ENCODE results near the gene PANK3.
"Not testable (repeated sequence)": the region's sequence is repeated elsewhere in the genome, so short reads cannot be mapped to it uniquely, and the experiment has no call there.

Gene PANK3

DNA sequence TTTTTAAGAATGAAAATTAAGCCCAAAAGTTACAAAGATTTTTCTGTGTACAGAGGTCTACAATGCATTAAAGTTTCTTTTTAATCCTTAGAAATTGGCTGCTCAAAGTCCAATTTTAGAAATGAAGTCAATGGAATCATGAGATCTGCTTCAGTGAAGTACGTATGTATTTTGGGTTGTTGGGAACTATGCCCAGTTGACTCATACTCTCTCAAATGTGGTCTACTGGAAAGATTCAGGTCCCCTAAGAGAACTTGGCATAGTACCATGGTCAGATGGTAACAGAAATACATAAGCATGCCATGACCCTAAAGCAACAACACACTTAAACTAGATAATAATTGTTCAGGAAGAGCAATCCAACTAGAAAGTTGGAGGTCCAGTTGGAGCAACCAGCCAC, 27.0 kb downstream of the PANK3 start:
- no peak for DNase-seq (ENCODE audit: low read depth)

DNA sequence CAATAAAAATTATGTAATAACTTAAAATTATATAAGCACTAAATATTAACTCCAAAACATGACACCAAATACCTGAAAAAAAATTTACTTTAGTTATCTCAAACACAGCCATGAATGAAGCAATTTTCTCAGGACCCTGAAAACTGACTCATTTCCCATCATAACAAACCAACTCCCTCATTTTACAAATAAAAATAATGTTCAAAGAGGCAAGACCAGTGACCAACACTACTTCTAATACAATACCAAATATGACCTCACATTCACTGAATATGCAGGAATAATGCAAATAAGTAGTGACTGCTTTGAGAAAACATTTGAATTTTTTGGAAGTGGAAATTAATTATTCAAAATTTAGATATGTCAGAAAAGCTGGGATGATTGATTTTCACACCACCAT, 28.5 kb downstream of the PANK3 start:
- no peak for DNase-seq (ENCODE audit: low read depth)

DNA sequence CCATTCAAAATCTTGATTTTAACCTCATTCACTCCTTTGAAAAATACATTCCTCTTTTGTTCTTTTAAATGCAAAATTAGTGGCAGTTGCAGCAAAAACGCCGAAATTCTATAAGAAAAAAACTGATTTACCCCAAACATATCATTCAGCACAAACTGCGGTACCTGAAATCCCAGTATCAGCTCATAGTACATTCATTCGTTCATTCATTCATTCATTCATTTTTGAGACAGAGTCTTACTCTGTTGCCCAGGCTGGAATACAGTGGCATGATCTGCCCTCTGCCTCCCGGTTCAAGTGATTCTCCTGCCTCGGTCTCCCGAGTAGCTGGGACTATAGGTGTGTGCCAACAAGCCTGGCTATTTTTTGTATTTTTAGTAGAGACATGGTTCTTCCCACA, 29.6 kb downstream of the PANK3 start:
- DNase-seq (ENCODE audit: low read depth): no peak

DNA sequence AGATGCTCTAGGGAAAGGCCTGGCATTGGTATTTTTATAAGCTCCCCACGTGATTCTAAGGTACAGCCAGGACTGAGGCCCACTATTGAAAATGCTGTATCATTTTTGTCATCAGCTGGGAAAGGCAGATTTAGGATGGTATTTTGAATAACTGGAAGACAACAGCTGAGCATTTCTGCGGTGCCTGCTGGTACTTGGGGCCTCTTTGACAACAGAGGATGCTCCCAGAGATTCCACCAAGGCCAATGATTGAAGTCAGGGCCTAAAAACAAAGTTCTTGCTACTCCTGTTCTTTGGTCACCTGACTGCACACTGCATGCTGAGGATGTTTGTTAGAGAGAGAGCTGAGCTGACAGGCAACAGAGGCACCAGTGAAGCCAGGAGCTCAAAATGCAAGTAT, 42.0 kb downstream of the PANK3 start:
- DNase-seq (ENCODE audit: low read depth): no peak

DNA sequence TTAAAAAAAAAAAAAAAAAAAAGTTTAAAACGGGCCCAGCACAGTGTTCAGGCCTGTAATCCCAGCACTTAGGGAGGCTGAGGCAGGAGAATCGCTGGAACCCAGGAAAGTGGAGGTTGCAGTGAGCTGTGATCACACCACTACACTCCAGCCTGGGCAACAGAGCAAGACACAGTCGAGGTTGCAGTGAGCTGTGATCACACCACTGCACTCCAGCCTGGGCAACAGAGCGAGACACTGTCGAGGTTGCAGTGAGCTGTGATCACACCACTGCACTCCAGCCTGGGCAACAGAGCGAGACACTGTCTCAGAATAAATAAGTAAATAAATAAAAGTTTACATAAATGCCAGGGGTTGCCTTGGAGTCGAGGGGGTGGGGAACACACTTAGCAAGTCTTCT, 44.8 kb downstream of the PANK3 start:
- DNase-seq (ENCODE audit: low read depth): not testable (repeated sequence)

DNA sequence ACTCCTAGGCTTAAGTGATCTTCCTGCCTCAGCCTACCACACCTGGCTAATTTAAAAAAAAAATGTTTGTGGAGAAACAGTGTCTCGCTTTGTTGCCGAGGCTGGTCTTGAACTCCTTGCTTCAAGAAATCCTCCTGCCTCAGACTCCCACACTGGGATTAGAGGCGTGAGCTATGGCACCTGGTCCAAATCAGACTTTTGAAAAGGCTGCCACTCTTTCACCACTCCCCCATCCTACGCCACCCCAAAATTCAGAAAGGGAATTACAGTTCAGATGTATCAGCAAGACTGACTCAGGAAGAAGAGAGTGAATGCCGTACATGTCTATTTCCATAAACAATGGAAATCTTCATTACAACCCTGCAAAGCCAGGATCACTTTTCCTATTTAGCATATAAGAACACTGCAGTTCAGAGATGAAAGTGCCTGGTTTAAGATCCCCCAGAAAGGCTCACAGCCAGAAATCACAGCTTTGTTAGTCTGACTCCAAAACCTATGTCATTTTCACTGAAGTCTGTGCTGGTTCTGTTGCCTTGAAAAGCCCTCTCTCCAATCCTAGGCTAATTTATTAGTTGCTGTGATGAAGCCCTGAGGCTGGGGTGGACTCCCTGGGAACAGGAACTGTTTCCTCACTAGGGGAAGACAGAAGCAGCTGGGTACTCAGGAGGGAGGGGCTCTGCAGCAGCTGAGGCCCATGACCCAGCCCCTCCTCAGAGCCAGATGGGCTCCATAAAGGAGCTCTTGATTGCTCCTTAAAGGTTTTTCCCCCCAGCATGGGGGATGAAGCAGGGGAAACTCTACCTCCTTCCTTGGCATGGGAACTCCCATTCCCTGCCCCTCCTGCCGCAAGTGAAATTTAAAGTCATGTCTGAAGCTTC, 46.9 kb downstream of the PANK3 start:
- DNase-seq (ENCODE audit: low read depth): no peak

DNA sequence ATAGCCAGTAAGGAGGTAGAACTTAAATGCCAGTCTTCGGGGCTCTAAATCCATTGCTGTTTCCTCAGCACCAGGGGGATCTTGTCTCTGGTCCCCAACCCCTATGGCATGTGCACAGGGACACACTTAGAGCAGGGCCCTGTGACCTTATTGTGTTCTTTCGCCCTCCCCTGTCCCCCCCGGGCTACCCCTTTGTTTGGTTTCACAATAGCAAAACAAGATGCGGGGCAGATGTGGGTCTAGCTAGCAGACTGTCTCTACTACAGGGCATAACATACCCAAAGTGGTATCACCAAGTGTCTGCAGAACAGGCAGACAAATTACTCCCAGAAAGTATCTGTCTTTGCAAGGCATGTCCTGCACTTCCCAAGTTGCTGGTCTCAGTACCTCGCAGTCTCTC, 48.0 kb downstream of the PANK3 start:
- DNase-seq (ENCODE audit: low read depth): no peak

DNA sequence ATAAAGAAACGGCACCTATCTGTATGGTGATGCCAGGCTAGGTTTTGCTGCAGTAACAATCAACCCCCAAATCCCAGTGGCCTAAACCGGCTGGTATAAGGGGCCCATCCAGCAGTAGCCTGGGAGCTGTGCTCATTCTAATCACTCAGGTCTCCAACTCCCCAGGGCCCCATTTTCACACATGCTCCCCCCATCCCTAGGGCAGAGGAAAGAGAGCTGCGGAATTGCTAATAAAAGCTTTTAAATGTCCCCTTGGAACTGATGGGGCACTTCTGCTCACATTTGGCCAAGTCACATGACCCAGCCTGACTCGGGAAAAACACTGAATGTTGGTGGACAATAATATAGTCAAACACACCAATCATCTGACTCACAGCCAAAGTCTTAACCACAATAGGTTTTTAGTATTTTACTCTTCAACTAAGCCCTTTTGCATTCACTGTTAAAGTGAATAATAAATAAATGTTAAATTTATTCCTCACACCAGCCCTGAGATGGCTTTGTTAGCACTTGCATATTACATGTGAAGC, 48.5 kb downstream of the PANK3 start:
- DNase-seq (ENCODE audit: low read depth): no peak

DNA sequence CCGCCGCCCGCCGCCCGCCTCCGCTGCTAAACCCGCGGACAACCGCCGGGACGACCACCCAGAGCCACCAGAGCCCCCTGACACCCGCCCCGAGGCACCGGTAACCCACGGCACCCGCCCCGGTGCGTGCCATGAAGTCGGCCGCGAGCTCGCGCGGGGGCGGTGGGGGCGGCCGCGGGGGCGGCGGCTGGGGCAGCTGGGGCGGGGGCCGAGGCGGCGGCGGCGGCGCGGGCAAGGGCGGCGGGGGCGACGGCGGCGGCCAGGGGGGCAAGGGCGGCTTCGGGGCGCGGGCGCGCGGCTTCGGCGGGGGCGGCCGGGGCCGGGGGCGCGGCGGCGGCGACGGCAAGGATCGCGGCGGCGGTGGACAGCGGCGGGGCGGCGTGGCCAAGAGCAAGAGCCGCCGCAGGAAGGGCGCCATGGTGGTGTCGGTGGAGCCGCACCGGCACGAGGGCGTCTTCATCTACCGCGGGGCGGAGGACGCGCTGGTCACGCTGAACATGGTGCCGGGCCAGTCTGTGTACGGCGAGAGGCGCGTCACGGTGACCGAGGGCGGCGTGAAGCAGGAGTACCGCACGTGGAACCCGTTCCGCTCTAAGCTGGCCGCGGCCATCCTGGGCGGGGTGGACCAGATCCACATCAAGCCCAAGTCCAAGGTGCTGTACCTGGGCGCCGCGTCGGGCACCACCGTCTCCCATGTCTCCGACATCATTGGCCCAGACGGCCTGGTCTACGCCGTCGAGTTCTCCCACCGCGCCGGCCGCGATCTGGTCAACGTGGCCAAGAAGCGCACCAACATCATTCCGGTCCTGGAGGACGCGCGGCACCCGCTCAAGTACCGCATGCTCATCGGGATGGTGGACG, 49.6 kb downstream of the PANK3 start:
- no peak for DNase-seq (ENCODE audit: low read depth)

DNA sequence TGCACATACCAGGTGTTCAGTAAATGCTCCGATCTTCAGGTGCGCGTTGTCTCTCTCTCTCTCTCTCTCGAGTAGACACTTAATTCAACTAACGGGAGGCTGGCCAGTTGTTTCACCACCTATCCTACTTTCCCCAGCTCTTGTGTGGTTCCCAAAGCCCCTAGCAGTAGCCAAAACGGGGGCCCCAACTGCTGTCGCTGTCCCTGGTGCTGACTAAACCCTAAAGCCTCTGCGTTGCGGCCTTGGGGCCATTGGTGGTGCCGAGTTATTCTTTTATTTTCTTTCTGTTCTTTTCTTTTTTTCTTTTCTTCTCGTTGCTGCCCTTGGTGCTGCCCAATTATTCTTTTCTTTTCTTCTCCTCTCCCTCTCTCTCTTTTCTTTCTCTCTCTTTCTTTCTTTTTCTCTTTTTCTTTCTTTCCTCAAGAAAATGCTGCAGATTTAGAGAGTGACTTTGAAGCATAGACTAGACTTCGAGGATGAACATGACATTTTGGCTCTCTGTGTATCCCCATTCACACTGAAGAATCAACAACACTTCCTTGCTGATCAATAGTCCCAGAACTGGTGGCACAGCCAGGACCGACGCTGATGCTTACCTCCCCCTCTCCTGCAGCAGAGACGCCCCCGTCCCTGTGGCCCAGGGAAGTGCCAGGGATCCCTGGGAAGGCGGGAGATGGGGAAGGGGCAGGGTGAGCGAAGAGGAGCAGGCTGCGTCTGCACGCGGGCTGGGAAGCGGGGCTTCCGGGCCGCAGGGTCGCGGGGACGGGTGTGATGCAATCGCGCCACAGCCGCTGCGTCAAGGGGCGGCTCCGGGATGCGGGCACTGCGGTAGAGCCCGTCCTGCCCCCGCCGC, 50.4 kb downstream of the PANK3 start, which contains the start of gene FBLL1:
Gene FBLL1, plus strand, starts transcription at position 785 of the 853 bp plus-strand sequence. CDS start 200 bp downstream, outside the sequence.
- DNase-seq (ENCODE audit: low read depth): no peak

DNA sequence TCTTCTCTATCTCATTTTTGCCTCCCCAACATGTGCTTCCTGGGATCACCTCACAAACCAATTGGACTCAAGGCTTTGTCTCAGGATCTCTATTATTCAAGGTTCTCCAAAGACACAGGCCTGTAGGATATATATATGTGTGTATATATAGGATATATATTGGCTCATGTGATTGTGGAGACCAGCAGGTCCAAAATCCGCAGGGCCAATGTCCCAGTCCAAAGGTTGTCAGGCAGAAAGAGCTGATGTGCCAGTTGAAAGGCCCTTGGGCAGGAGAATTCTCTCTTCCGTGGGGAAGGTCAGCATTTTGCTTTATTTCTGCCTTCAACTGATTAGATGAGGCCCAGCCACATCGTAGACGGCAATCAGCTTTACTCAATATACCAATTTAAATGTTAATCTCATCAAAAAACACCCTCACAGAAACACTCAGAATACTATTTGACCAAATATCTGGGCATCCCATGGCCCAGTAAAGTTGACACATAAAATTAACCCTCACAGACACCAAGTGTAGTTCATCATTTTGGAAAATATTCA, 51.3 kb downstream of the PANK3 start:
- no peak for DNase-seq (ENCODE audit: low read depth)

DNA sequence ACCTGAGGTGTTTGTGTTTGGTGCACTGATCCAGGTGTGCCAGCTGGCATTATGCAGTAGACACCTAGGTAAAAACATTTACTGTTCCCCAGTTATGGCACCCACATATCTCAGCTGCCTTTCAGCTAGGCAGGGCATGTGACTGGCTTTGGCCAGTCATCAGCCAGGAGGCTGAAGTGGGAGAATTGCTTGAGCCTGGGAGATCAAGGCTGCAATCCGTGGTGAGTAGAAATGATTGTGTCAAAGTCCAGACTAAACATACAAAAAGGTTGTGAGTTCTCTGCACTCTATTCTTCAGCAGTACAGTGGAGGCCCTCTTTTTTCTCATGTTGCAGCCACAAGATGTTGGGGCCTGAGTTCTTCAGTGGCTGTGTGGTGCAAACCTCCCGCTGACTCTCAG, 53.3 kb downstream of the PANK3 start:
- no peak for DNase-seq (ENCODE audit: low read depth)

DNA sequence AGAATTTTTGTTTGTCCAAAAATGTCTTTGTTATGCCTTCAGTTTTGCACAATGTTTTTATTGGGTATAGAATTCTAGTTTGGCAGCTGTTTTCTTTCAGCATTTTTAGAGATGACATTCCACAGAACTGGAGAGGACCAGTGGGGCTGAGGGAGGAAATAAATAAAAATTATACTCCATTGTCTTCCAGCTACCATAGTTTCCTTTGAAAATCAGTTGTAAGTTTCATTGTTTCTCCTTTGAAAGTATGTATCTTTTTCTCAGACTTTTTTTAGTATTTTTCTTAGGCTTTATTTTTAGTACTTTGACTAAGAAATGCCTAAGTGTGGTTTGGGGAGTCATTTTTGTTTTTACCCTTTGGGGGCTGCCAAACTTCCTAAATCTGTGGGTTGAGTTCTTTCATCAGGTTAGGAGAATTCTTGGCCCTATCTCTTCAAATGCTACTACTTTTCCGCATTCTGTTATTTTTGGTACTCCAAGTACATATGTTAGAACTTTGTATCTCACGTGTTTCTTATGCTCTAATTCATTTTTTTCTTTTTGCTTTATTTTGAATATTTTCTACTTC, 65.2 kb downstream of the PANK3 start:
- DNase-seq (ENCODE audit: low read depth): no peak

DNA sequence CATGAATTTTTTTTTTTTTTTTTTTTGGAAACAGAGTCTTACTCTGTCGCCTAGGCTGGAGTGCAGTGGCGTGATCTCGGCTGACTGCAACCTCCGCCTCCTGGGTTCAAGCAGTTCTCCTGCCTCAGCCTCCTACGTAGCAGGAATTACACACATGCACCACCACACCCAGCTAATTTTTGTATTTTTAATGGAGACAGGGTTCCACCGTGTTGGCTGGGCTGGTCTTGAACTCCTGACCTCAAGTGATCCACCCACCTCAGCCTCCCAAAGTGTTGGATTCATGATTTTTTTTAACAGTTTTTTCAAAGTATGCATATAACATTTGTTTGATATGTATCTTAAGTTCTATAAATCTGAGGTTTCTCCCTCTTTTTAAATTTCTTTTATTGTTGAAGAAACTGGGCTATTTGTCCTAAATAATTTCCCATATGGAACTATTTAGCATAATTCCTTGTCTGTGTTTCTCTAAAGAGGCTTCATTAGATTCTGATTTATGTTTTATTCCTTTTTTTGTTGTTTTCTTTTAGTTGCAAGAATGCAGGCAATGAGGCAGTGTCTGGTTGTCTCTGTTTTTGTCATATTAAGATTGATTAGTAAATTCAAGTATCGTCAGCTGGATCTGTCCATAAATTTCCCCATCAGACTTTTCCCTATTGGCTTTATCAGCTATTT, 76.5 kb downstream of the PANK3 start:
- no peak for DNase-seq (ENCODE audit: low read depth)
